ENCODE results near the gene PYM1.

DNA sequence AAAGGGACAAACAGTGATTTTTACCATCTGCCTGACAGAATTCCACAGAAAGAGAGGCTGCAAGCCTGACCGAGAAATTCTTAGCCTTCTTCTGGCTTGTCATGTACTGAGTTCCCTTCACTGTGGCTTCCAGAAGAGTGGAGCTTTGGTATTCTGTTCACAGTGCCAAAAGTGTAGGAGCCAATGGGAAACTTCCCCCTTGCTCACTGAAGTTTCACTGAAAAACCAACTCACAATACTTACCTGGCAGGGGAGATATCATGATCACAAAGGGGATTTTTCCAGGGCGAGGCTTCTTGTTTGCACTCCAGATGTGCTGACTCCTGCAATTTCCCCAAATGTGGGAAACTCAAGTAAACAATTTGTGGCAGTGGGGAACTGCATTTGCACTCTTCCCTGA is 53.3 kb downstream of the PYM1 start:
- TF ChIP-seq POLR2A (IDR thresholded peaks at IDR 0.05), result peak in 1 of 2 donors; percentile 65
- TF ChIP-seq CTCF (IDR thresholded peaks at IDR 0.05), result no peak

All from thyroid gland (tissue), 4 donors.